GM18861 (cell line): ENCODE results near the gene ZDHHC6.
A peak's percentile ranks its signal among the peaks of the same experiment; 100 is the strongest.
"Not testable (repeated sequence)": the region's sequence is repeated elsewhere in the genome, so short reads cannot be mapped to it uniquely, and the experiment has no call there.

Source experiments
- ATAC-seq: cut with Tn5 transposase; IDR thresholded peaks from one replicate; pipeline ENCODE4 v1.9.1; 2021; ENCODE audit not compliant: unreplicated experiment

ZDHHC6 gene, protein sequence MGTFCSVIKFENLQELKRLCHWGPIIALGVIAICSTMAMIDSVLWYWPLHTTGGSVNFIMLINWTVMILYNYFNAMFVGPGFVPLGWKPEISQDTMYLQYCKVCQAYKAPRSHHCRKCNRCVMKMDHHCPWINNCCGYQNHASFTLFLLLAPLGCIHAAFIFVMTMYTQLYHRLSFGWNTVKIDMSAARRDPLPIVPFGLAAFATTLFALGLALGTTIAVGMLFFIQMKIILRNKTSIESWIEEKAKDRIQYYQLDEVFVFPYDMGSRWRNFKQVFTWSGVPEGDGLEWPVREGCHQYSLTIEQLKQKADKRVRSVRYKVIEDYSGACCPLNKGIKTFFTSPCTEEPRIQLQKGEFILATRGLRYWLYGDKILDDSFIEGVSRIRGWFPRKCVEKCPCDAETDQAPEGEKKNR

DNA sequence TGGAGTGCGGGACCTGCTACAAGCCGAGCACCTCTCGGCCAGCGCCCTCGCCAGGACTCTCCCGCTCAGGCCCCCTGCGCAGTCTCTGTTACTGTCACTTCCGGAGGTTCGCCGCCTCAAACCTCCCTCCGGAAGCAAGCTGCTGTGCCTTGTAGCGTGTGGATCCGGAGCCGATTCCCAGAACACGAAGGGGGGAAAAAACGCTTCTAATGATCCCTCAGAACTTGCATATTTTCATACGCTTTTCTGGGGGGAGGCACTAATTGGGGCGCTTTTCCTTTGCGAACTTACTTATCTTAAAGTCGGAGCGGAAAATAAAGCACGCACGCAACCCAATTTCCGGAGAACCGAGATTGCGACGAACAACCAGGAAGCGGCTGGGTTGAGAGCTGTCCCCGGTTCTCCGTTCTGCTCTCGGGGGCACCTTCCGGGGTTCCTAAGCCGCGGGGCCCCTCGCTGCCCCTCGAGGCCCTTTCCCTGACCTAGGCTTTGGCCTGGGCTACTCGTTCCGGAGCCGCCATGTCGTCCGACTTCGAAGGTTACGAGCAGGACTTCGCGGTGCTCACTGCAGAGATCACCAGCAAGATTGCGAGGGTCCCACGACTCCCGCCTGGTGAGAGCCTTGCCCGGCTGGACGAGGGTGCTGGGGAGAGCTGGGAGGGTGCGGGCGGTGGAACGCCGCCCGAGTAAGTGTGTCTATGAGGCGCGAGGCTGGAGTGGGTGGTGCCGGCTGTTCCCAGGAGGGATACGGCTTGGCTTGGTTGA is at the start of gene ZDHHC6, which contains the start of gene VTI1A:
Gene ZDHHC6 (minus strand): TSS at position 60 of the 765 bp plus-strand sequence. CDS start 1,478 bp downstream, outside the sequence.
Gene VTI1A (plus strand): TSS at position 361 of the 765 bp plus-strand sequence. CDS start 159 bp downstream, at position 520.
- peak; percentile 86 for ATAC-seq

DNA sequence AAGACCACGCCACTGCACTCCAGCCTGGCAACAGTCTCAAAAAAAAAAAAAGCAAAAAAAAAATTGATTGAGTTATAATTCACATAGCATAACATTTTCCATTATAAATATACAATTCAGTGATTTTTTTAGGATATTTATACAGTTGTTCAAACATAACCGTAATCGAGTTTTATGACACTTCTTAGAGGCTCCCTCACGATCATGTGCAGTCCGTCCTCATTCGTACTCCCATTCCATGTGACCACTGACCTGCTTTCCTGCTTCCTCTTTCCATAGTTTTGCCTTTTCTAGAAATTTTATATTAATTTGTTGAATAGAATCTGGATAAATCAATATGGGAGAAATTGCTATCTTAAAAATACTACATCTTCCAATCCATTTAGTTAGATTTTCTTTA is 46.0 kb upstream of the ZDHHC6 start:
- no peak for ATAC-seq

DNA sequence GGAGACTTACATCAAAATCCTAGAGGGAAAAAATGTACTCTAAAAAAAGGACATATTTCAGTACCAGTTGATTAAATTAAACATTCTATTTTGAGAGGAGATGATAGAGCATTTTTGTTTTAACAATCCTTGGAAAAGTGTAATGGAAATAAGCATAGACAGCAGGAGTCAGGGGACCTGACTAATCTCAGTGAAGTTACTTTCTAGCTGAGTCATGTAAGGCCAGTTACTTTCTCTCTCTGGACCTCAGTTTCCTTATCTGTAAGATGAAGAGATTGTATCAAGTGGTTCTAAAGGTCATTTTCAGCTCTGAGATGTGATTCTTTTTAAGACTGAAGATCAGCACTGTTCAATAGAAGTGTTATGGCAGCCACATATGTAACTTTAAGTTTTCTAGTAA is 44.4 kb upstream of the ZDHHC6 start:
- ATAC-seq, result no peak

DNA sequence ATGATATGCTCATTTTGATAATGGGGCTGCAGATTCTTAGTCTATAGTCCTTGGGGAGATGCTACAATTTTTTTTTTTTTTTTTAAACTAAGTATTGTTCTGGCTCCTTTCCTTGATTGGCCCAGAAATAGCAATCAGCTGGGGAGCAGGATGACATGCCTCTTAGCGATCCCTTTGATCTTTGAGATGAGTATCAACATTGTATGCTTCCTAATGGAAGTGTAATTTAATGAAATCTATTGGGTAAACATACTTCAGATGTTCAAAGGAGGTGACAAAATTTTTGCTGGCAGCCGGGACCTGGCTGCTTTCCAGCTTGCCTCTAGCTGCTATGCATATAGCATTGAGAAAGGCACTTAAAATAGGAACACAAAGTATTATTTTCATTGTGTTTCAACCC is 43.8 kb upstream of the ZDHHC6 start:
- no peak for ATAC-seq

DNA sequence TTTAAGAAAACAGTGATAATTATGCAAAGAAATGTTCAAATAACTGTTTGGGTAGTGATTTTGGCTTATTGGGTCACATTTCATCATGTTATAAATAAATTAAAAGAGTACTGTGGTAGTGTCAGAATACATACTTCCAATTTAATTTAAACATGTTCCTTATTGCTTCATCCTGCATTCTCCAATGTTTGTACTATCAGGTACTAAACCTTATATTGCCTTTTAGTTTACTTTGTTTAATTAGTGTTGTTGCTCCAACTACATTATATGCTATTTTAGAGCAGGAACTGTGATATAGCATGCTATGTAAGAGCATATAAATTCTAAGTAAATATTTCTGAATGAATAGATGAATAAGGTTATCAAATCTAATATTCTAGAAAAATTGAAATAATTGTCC is 41.2 kb upstream of the ZDHHC6 start:
- no peak for ATAC-seq

DNA sequence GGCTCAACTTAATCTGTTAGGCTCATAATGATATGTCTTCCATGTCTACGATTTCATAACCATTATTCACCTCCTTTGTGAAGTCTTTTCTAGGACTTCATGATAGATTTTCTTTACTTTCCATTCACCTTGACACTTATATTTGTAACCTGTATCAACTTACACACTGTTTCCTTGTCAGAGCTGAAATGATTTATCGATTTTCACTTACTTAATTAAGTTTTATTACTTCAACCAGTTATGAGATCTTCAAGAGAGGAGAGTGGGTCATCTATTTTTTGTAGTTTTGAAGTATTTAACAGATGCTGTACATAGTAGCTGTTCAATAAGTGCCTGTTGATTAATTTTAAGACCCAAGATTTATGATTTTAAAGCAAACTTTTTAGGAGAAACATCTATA is 37.7 kb upstream of the ZDHHC6 start:
- ATAC-seq, result no peak

DNA sequence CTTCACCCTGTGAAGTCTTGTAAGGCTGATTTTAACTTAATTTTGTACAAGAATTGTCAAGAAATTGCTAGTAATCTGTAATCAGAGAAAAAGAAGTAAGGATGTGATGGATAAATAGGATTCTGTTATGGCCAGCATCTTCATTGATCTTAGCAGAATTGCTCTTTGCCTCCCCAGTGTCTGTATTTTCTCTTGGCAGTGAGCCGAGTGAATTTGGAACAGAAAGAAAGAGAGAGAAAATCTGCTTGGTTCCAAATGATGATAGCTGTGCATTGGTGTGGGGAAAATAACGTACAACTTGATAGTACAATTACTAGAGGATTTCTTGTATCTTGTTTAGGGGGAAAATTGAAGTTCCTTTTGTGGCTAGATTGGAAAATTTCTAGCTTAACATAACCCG is 34.9 kb upstream of the ZDHHC6 start:
- no peak for ATAC-seq

DNA sequence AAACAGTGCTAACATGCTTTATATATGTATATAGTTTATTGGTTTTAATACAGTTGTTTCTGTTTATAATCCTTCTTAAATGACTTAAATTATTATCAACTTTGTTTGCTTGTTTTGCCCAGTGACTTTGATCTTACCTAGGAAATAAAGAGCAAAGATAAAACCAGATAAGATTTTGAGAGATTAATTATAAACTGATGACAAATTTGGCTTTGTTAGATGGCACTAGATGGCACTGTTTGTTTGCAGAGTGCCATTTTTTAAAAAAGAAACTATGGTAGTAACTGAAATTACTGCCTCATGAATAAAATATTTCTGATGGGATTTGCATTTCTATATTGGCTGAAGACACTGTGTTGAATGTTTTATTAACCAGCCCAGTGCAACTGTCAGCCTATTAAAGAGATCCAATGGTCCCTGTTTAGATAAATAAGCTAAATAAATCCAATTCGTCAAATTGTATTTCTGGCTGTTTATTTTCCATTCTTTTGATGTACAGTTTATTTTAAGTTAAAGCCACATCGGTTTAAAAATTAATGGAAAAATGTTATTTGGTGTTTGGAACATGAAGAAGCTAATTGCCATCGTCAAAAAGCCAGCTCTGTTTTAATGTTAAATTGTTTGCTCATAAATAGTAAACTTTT is 29.0 kb upstream of the ZDHHC6 start:
- ATAC-seq, result no peak

DNA sequence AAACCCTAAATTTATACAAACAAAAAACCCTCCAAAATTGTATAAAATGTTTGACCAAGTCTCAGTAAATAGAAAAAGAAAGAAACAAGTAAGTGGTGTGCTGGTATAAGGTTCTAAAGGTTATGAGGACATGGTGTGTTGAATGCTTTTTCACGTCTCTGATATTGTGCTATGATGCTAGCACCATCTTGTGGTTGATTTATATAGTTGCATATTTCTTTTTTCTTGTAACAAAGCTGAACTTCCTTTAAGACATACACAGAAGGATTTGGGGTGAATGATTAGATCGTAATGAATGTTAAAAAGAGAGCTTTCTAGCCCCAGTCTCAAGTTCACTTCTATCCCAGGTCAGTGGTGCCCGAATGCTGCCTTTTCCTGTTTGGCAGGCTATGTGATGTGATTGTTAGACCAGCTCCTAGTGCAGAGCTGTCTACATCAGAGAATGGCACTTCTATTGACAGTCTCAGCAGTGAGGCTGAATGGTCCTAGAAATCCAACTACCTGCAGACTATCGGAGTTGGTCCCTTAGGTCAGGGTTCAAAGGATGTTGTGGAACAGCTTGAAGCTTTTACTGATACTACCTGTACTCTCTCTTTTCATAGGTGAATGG is 25.3 kb upstream of the ZDHHC6 start:
- ATAC-seq, result peak; percentile 76

DNA sequence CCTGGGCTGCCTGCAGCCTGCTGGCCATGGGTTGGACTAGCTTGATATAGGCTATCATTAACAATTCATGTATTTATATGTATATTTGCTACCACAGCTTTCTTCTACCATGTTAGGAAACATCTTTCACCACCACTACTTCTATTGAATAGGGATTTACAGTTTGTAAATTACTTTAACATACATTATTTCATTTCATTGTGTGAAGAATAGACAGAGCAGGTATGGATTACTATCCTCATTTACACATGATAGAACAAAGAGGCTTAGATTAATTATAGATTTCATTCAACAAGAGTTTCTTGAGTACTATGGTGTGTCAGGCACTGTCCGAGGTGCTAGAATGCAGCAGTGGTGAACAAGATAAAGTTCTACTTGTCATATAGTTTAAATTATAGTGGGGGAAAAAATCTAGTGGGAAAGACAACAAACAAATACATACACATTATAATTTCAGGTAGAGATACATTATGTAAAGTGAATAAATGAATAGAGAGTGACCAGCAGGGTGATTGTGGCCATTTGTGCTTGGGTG is 20.9 kb upstream of the ZDHHC6 start:
- no peak for ATAC-seq

DNA sequence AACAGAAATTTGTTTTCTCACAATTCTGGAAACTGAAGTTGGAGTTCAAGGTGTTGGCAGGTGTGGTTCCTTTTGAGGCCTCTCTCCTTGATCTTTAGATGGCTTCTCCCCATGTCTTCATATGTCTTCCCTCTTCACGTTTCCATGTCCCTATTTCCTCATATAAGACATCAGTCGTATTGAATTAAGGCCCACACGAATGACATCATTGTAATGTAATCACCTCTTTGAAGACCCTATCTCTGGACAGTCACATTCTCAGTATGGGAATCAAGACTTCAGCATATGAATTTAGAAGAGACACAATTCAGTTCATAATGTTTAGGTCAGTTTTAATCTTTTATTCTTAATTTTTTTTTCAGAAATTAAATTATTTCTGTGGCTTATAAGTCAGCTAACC is 20.1 kb upstream of the ZDHHC6 start:
- ATAC-seq, result no peak

DNA sequence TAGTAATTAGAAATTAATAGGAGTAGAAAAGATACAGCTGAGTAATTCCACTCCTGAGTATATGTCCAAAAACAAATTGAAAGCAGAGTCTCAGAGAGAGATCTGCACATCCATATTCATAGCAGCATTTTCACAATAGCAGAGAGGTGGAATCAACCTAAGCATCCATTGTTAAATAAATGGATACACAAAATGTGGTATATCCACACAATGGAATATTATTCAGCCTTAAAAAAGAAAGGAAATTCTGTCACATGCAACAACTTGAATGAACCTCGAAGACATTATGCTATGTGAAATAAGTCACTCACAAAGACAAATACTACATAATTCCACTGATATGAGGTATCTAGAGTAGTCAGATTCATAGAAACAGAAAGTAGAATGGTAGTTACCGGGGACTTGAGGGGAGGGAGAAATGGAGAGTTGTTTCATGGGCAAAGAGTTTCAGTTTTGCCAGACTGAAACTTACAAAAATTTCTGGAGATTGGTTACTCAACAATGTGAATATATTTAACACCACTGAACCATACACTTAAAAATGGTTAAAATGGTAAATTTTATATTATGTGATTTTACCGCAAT is 18.7 kb upstream of the ZDHHC6 start:
- no peak for ATAC-seq

DNA sequence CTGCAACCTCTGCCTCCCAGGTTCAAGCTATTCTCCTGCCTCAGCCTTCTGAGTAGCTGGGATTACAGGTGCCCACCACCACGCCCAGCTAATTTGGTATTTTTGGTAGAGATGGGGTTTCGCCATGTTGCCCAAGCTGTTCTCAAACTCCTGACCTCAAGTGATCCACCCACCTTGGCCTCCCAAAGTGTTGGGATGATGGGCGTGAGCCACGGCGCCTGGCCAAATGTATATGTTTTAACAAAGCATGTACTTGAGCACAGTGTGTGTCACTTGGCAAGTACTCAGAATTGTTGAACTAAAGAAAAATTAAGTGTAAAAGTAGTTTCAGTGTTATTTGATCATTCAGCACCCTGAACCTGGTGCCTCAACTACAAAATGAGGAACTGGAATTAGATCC is 17.4 kb upstream of the ZDHHC6 start:
- ATAC-seq, result not testable (repeated sequence)

DNA sequence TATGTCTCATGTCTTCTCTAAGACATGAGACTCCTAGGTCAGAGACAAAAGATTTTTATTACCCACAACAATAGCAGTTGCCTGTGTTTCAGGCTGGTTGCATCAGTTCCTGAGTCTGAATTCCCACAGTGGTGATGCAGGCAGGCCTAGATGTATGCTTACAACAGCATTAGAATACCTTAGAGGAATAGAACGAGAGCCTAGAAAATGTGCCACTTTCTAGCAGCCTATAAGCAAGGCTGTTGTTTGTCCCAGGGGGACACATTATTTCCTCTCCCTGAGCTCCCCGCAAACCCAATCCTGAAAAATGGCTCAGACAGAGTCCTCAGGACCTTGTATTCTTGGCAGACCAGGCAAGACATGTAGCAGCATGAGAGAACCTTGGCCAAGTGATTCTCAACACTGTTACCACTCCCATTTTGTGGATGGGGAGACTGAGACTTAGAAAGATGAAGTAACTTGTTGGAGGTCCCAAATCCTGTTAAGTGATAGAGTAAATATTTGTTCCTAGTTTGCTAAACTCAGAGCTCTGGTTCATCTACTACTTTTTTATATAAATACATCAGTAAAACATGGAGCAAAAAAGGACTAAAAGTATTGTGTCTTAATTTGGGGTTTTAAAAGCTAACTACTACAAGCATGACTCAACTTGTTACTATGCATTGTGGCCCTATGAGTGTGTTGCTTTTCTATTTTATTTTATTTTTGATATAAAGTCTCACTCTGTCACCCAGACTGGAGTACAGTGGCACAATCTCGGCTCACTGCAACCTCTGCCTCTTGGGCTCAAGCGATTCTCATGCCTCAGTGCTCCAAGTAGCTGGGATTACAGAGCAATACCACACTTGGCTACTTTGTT is 14.5 kb upstream of the ZDHHC6 start:
- ATAC-seq, result no peak

DNA sequence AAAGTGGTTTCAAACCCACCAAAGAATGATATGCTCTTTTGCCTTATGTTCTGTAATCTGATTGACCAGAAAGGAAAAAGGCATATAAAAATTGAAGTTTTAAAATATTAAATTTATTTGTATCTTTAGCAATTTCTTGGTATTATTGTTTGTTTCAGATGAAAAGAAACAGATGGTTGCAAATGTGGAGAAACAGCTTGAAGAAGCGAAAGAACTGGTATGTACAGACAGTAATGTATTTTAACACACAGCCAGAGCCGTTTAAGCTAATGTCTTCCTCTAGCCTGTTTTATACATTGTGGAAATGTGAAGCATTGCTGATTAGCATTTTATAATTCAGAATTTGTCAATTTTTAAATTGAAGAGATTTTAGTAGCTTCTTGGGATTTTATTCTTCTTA is 13.7 kb upstream of the ZDHHC6 start:
- ATAC-seq, result no peak

DNA sequence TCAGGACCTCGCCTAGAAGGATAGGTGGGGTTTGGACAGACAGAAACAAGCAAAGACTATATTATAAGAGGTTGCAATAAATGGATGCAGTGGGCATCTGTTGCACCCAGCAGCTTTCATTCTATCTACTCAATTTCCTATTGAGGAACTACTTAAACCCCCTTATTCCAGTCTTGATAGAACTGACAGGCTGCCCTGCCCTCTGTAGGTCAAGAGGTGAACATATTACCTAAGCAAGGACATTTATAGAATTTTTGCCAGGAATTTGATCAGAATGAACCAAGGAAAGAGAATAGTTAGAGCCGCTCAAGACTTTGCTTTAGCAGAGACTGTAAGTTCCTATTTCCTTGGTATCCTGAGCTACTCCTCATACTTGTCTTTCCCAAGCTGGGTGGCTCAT is 9.8 kb upstream of the ZDHHC6 start:
- ATAC-seq, result no peak

DNA sequence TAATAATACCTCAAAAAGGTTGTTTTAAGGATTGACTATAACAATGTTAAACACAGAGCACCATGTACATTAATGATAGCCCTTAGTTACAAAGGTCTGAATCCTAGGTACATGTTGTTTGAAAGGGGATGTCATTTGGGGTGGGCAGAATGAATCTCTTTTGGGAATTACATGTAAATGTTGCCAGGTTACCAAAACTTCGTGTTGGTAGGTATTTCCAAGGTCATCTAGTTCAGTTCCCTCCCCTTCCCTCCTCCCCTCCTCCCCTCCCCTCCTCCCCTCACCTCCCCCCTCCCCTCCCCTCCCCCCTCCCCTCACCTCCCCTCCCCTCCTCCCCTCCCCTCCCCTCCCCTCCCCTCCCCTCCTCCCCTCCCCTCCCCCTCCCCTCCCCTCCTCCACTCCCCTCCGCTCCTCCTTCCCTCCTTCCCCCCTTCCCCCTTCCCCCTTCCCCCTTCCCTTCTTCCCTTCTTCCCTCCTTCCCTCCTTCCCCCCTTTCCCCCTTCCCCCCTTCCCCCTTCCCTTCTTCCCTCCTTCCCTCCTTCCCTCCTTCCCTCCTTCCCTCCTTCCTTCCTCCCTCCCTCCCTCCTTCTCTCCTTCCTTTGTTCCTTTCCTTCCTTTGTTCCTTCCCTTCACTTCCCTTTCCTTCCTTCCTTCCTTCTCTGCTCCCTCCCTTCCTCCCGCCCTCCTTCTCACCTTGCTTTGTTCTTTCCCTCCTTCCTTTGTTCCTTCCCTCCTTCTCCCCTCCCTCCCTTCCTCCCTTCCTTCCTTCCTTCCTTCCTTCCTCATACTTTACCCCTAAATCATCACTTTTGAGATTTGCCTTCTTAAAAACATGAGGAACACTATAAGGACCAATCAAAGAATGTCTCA is 8.4 kb upstream of the ZDHHC6 start:
- ATAC-seq, result no peak

DNA sequence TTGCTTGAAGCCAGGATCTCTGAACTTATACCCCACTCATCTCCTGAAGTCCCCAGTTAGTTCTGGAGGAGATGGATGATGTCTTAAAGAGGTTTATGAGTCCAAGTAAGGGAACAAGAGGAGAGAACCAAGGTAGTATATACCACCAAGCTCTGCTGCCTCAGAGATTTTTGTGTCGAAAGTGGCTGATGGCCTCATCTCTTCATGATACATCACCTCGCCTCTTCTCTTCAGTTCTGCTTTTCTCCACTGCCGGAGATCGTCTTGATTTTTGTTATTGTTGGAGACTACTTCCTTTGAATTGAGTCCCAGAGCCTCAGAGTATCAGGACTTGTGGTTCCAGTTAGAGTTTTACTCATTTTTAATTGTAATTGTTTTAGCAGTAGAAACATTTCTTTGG is 2.2 kb upstream of the ZDHHC6 start:
- no peak for ATAC-seq

DNA sequence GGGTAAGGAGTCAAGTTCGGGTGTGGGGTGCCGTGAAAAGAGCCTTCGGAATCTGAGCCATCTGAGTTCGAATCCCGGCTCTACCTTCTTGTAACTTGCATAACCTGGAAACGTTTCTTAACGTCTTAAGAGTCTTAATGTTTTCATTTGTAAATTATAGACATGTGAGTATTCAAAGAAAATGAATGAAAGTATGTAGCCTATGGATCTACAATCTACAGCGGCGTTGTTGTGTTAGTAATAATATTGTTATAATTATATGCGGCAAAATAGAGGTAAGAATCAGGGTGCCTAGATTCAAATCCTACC is 860 bp upstream of the ZDHHC6 start:
- no peak for ATAC-seq
